Stomach (tissue), 4 donors: Measurements from ENCODE around the gene SOHLH2.

ENCODE experiments used
- CTCF ChIP-seq, 7 experiments: fragments of 450-650 bp in 4 of 7; fragments of 200-600 bp in 3 of 7; sonication (generic) in 3 of 7; IDR thresholded peaks; one replicate each; pipeline ENCODE4 v1.5.1; 2016 to 2019; ENCODE audit warnings: antibody characterized with exemption in 7 of 7, control low read depth in 2 of 7, mild to moderate bottlenecking in 1 of 7
- POLR2AphosphoS5 ChIP-seq, 3 donors: sonication (generic); formaldehyde crosslinking; IDR thresholded peaks; one replicate each; pipeline ENCODE4 v1.6.1; 2016; ENCODE audit warnings: antibody characterized with exemption in 3 of 3

GRCh38 chr13:36126491-36126890 is 87.9 kb downstream of the SOHLH2 start:
- no peak for TF ChIP-seq CTCF (IDR thresholded peaks at IDR 0.05)
- TF ChIP-seq POLR2AphosphoS5 (IDR thresholded peaks at IDR 0.05), result no peak
